HG02938 (cell line): ENCODE measurements around the gene BCL2.

Experiments
- ATAC-seq: cut with Tn5 transposase; IDR thresholded peaks from one replicate; pipeline ENCODE4 v1.9.1; 2021; ENCODE audit warnings: mild to moderate bottlenecking, moderate library complexity; ENCODE audit not compliant: unreplicated experiment

BCL2 gene

DNA sequence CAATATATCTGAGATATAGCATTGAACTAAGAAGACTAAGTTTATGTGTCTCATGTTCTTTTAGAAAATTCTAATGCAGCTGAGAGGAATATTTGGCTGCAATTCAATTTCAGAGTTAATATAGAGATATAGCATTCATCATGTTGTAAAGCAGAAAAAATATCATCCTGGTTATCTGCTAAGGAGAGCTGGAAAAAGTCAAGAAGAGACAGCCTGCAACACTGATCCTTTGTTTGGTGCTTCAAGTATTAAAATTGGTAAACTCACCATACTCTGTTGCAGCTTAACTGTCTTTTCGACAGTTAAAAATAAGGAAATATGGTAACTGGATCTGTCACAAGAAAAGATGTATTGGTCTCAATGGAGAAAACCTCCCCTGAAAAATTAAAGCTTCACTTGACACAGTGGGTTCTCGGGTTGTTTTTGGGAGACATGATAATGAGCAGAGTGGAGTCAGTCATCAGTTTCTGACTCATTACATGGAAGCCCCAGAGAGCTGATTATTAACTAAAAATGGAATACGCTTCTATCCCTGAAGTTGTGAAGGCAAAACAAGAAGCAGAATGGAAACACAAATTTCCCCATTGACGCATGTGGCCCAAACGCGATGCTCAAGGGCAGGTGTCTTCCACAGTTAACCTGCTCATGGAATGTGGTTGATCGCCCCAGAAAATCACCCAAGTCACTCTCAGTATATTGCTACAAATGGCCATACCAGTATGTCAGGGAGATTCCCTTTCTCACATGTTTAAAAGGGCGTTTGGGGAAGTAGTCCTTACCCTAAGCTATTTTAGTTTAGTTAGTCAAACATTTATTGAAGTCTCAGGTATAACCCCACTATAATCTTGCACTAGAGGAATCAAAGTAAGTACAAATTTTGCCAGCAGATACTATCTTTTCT, 8.2 kb downstream of the BCL2 start:
- ATAC-seq = peak; percentile 76

DNA sequence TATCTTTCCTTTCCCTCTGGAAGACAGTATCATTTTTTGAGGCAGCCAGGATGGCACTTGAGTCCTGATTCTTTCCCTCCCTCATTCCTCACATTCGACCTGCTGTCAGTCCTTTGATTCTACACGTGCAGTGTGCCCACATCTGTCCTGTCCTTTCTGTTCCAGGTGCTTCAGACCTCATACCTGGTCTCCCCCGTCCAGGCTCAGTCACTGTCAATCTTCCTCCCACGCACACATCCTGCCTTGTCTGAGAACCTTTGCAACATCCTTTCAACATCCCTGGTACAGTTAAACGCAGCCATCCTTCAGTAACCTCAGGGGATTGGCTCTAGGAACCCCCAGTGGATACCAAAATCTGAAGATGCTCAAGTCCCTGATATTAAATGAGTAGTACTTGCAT, 10.1 kb downstream of the BCL2 start:
- no peak for ATAC-seq

DNA sequence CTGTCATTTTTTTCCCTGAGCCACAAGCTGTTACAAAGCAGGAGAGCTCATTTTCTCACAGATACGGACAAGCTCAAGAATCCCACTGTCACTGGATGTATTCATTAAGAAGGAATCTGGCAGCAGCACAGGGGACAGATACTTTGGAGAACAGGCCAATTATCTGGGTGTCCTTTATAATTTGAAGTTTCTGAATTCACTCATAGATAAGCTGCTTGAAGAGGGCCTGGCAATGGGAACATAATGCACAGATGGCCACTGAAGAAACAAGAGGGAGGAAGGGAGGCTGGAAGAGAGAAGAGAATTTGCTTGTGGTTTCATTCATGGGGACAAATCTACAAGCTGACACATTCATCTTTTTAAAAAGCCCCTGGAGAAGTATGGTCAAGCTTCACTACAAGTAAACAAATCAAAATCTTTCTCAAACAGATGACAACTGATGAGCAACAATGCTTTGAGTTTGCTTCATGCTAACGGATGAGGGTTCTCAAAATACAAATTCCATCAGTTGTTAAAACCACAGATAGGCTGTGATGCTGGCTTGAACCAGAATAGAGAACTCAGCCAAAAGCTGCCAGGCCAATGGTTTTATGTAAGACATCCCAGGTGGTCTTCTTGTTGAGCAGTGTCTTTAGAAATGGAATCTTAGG, 11.9 kb downstream of the BCL2 start:
- no peak for ATAC-seq

DNA sequence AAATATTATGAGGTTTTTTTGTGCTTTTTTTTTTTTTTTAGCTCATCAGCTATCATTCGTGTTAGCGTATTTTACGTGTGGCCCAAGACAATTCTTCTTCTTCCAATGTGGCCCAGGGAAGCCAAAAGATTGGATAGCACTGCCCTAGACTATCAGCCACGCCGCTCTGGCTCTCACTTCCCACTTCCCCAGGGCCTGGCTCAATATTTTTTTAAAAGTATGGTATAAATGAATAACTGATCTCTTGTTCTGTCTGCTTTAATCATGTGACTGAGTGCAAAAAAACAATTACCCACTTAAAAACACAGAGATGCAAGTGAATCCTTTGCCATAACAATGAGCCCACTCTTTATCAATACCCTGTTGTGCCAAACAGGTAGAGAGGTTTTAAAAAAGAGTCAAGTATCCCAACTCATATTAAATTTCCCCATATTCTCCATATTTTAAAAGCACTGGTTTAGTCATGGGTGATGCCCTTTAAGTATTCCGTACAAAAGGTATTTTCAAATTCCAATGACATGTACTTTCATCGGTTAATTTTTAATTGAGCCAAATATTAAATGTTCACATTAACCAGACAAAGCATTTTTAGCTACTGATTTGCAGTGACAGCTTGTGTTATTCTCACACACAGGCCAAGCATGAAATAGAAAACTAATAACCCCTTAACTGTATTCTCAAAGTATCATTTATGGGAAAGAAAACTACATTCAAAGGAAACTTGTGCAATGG, 12.6 kb downstream of the BCL2 start:
- no peak for ATAC-seq

DNA sequence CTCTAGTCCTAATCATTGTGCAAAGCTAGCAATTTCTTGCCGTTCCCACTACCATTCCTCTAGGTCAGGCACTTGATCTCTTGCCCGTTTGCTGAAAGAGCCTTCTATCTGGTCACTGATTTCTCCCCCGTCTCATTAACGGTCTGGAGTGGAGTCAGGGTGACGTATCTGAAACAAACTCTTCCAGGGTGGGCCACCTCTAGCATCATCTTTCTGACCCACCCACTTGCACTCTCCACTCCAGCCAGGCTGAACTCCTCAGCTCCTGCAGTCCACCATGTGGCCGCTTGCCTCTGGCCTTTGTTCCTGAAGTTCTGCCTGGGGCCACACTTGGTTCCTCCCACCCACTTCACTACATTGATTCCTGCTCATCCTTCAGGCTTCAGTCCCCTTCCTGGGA, 13.3 kb downstream of the BCL2 start:
- no peak for ATAC-seq

DNA sequence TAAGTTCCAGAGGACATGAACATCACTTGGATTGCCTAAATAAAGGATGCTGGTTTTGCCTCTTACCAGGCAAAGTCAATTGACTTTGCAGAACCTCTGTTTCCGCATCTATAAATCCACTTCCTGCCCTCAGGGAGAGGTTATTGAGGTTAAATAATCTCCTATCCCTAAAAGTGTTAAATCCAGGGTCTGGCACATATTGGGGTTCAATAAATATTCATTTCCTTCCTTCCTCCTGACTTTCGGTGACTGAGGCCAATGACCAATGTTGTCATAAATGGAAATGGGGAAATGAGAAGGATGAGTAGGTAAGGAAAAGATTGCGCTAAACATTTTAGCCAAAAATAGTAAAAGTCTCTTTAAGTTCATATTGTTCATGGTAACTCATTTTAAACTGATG, 16.0 kb downstream of the BCL2 start:
- no peak for ATAC-seq

DNA sequence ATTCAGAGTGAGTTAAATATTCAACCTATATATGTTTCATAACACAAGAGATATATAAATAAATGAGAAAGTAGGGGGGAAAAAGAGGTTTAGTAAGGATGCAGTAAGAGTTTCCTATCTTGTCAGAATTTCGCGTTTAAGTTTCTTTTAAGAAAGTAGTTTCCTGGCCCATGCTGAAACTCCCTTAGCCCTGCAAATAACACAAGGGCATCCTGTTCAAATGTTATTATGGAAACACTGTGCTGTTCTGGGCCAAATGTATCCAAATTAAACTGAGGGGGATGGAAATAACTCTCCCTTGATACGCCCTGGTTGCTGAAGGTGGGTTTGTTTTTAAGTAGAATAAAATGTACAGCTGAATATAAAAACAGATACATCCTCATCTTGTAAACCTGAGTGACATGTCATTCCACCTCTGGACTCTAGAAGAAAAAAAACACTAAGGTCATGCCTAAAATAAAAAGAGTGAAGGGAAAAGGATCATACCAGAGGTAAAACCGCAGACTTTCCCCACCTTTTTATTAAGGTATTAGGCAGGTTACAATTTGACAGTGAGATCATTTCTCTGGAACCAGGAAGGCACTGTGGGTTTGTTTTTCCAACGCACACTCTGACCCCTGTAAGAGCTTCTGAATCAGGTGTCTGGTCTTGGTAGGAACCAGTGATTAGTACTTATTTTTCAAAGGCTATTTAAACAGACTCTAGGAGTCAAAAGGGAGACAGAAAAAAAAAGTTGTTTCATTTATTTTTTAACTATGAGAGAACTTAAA, 16.7 kb downstream of the BCL2 start:
- ATAC-seq = no peak

DNA sequence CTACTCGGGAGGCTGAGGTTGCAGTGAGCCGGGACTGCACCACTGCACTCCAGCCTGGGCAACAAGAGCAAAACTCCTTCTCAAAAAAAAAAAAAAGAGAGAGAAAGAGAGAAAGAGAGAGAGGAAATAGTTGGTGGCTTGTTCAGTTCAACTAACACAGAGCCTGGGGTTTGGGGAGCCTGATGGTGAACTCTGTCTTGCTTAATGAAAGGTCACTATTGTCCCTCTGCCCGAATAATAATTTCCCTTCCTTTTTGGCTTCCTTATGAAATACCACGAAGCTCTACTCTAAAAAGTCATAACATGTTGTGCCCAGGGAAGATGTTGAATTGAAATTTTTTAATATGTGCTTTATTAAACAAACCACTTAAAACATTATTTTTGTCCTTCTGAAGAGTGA, 17.3 kb downstream of the BCL2 start:
- no peak for ATAC-seq

DNA sequence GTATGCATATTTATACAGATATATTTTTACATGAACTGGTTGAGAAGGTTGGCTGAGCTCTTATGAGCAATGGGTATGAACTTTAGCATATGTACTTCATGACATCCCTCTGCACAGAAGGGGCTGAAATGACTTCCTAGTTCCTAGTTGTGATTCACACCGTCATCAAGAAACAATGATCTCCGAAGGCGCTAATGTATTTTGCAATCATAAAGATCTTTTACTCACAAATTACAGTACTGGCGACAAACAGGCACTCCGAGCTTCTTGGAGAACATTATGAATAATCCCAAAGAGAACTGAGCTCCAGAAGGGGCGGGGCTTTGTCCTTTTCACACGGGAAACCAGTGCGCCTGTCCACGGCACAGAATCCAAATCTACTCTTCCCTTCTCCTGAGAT, 18.1 kb downstream of the BCL2 start:
- no peak for ATAC-seq

DNA sequence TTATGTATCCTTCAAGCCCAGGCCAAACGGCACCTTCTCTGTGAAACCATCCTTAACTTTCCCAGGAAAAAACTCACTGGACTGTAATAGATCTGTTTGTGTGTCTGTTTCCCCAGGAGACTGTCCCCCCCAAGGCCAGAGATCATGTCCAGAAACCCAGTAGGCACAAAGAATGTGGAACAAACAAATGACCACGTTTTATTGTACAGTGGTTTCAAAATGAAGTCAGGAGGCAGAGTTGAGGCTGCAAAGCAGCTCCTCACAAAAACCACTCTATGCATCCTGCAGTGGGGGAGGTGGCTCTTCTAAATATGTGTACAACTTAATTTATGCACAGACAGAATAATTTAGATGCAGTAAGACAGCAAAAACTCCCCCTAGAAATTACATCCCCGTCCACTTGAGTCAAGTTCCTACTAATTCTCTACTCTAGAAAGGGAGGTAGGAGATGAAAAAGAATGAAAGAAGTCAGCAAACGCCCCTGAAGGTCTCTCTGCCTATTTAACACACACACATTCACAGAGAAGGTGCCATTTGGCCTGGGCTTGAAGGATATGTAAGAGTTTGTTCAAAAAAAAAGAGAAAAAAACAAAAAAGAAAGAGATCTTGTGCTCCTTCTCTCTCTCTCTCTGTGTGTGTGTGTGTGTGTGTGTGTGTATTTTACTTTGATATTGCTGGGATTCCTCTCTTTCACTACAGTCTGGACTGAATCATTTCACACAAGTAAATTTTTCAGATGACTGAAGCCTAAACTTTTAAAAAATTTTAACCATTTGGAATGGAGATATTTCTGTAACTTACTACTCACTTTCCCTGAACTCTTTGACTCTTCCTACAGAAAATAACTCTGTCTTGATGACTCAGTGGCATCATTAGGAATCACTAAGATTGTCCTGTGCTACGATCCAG, 19.5 kb downstream of the BCL2 start:
- ATAC-seq = peak; percentile 59

DNA sequence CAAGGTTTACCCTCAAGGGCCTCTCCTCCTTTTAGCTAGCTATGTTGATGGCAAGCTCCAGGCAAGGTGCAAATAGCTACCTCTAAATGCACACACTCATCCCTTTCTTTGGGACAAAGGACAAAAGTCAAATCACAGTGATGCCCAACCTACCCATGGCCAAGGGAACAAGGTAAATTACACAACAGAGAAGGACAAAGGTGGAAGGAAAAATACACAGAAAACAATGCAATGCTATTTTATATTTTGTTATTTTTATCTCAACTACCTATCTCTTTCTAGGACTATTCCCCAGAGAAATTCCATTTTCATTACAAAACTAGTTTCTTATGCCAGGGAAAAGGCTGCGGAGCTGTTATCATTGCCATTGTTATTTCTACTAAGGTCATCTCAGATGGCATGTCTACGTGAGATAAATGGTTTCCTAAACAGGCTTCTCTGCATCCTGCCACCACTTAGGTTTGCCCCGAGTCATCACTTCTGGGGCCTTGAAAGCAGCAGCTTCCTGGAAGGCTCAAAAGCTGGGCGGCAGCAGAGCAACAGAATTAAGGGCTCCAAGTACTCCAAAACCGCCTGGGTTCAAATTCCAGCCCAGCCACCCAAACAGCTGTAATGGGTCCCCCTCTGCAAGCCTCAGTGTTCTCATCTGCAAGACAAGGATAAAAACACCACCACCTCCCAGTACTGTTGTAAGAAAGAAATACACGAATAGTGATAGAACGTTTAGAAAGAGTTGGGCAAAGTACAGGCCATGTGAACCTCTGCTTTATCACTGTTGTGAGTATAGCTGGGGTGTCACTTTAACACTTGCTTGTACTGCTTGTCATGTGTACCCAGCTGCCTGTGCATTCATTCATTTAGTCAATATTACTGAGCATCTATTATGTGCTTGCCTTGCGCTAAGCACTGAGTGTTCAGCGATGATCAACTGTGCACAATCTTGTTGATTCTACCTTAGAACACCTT, 20.9 kb downstream of the BCL2 start:
- no peak for ATAC-seq

DNA sequence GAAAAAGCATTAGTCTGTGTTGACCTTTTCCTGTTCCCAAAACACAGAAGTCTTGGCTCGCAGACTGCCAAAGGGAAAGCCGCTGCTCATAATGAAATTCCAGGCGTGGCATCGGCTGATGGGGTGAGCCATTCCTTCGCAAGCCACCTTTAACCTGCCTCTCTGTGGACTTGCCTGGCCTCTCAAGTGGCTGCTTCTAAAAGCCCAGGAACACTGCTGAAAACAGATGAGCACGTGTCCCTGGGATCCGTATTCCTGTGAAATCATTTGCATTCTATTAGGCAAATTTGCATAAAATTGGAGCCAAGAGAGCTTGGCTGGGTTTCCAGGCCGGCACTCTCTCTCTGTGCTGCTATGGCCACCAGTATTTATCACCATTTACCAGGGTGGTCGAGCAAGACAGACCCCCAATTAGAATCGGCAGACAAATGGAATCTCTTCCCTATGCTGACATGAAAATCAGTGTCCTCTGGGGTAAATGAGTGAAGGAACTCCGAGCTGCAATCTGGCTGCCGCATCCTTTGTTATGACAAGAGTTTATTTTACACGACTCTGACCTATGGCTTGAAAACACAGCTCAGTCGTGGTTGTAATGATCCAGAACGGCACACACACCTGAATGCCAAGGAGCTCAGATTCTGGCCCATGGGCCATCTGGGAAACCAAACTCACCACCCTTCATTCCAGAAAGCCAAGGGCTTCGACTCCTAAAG, 21.7 kb downstream of the BCL2 start:
- ATAC-seq = no peak

DNA sequence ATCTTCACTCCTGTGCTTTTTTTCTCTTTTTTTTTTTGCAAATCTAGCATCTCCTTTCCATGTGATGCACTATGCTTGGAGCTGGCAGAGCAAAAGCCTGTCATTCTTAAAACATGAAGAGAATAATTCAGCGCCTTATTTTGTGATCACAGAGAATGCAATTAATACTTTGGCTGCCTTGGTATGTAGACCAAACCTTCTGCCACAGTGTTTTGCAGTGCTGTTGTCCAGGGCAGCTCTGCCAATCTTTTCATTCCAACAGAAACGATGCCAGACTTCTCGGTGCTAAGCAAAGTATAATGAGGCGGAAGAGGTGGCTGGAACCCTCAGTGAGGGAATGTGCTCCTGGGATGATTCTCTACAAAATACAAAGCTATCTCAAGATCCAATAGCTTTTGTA, 25.6 kb downstream of the BCL2 start:
- ATAC-seq = no peak

DNA sequence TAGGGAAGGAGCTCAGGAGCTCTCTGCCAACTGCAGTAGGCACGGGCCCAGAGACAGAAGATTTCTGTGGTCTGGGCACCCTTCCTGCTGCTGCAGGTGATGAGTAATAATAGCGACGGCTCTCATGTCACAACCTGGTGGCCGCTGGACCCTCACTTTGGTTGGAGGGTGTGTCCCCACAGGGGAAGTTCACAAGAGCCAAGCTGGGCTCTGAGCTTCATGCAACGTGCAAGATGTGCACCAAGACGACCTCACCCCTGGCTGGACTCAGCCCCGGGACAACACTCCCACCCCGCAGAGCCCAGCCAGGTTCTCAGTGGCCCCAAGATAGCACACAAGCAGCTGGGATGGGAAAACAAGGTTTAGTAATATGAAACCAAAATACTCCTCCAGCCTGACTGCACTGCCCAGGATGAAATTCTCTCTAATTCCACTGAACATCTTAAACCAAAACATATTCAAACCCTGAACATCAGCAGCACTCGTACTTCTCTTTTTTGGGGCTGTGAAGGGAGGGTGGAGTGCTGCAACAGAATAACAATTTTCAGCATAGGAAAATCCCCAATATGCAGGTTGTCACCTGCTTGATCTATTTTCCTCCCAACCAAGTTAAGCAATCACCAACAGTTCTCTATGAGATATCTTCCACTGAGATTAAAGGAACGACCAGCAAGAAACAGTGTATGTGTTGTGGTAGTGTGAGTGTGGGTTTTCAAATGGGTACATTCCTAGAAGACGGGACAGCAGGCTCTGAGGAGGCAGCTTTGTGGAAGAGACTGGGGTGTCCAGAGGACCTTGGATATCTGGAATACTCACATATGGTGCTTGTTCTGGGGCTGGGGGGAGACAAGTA, 26.5 kb downstream of the BCL2 start:
- no peak for ATAC-seq

DNA sequence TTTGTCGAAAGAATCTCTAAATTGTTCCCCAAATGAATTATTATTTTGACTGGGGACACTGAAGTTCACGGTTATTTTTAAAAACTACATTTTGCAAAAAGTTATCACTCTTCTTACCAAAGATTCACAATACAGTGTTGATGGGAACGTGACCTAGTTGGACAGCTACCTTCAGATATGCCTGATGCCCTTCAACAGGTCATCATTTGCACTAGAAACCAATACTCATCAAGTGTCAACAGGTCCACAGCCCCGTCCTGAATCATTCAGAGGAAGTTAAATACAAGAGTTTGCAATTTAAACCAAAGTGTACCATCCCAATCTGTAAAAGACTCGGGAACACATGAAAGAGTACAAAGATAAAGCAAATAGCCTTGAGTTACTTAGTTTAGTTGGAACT, 28.3 kb downstream of the BCL2 start:
- ATAC-seq = no peak

DNA sequence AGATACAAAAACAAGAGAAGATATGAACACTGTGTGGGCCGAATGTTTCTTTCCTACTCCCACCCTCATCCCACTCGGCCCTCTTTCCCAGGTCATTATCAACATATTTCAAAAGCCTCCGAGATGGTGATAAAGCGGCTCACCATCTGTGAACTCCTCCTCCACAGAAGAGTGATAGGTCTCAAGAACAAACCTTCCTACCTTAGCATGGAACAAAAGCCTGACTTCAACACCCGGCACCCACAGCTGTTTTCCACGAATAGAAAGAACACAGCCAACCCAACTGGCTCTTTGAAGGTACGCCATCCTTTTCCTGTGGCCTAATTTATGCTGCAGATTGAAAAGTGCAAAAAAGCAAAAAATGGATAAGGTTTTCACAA, 28.8 kb downstream of the BCL2 start:
- ATAC-seq = no peak

DNA sequence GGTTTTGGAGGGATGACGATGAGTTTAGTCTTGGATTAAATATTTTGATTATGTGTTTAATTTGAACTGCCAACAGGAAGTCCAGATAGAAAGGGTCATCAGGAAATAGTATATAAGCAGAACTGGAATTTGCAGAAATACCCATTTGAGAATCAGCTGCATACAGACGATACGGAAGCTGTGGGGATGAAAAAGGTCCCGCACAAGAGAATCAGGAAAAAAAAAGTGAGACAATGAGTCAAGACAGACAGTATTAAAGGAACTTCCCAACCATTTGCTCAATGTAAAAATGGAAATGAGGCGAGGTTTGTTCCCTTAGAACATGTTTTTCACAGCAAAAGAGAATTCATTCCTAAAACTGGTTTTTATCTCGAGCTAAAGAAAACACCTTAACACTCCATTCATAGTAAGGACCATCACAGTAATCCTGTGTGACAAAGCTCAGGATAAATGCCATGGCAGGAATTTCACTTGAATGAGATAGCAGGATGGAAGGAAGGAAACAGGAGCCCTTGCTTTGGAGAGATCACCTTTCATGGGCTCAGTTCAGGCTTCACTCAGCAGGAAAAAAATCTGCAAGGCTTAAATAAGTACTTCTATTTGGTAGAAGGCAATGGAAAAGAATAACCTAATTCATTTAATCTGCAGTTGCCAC, 29.3 kb downstream of the BCL2 start:
- no peak for ATAC-seq
